Measurements from ENCODE around the gene KDM4C. TPM values are rescaled to one million over a fixed set of nuclear protein-coding genes. Genes with fewer than 3 reads are reported as not detected.

The KDM4C gene
- polyA plus RNA-seq, 2 of the 4 experiments (the other 2 are of a cell fraction) = 9.6 to 15.6 TPM

DNA sequence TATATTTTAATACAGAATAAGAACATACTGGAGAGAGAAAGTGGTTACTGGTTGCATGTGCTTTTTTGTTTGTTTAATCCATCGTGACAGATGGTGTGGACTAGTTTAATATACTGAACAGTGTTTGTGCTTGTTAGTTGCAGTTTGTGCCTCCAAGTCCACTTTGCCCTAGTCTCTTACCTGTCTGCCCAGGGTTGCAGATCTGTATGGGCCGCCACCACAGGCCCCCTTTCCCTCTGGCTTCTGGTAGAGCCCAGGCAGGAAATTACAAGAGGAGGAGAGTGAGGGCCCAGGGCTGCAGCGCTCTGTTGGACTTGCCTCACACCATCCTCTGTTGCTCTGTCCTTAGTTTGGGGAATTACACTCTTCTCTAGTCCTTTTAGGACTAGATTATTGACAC is 166.4 kb downstream of the KDM4C start:
- no peaks in the 10 kb centered on the region for H3K4me1 ChIP-seq
- WGBS (ENCODE audit: missing lambda C conversion rate) = 87% methylated on average over 3 of the region's 3 CpGs
- FAIRE-seq (no peak), ATAC-seq (no peak), DNase-seq (ENCODE audit: low read depth in 1 of 2, low spot score in 1 of 2) (no peak)
- no peak overlapping the region for H3K4me3 ChIP-seq
- TF ChIP-seq CHD2 (IDR thresholded peaks at IDR 0.05; ENCODE audit: low read length, partially characterized antibody) = no peak
- TF ChIP-seq, protein P1, sequence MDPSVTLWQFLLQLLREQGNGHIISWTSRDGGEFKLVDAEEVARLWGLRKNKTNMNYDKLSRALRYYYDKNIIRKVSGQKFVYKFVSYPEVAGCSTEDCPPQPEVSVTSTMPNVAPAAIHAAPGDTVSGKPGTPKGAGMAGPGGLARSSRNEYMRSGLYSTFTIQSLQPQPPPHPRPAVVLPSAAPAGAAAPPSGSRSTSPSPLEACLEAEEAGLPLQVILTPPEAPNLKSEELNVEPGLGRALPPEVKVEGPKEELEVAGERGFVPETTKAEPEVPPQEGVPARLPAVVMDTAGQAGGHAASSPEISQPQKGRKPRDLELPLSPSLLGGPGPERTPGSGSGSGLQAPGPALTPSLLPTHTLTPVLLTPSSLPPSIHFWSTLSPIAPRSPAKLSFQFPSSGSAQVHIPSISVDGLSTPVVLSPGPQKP (IDR thresholded peaks at IDR 0.05; ENCODE audit: low read depth, low read length) = no peak
- TF ChIP-seq, protein P2, sequence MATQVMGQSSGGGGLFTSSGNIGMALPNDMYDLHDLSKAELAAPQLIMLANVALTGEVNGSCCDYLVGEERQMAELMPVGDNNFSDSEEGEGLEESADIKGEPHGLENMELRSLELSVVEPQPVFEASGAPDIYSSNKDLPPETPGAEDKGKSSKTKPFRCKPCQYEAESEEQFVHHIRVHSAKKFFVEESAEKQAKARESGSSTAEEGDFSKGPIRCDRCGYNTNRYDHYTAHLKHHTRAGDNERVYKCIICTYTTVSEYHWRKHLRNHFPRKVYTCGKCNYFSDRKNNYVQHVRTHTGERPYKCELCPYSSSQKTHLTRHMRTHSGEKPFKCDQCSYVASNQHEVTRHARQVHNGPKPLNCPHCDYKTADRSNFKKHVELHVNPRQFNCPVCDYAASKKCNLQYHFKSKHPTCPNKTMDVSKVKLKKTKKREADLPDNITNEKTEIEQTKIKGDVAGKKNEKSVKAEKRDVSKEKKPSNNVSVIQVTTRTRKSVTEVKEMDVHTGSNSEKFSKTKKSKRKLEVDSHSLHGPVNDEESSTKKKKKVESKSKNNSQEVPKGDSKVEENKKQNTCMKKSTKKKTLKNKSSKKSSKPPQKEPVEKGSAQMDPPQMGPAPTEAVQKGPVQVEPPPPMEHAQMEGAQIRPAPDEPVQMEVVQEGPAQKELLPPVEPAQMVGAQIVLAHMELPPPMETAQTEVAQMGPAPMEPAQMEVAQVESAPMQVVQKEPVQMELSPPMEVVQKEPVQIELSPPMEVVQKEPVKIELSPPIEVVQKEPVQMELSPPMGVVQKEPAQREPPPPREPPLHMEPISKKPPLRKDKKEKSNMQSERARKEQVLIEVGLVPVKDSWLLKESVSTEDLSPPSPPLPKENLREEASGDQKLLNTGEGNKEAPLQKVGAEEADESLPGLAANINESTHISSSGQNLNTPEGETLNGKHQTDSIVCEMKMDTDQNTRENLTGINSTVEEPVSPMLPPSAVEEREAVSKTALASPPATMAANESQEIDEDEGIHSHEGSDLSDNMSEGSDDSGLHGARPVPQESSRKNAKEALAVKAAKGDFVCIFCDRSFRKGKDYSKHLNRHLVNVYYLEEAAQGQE (IDR thresholded peaks at IDR 0.05) = no peak
- TF ChIP-seq NPAS2 (CRISPR knock-in tag; IDR thresholded peaks at IDR 0.05; ENCODE audit: borderline replicate concordance) = no peak
- TF ChIP-seq EHMT2 (IDR thresholded peaks at IDR 0.05; ENCODE audit: low read depth) = no peak
- TF ChIP-seq HOXB5 (CRISPR knock-in tag; IDR thresholded peaks at IDR 0.05) = no peak
- no peak for TF ChIP-seq ZSCAN20 (CRISPR knock-in tag; IDR thresholded peaks at IDR 0.05)
- no peak for TF ChIP-seq TFCP2L1 (CRISPR knock-in tag; IDR thresholded peaks at IDR 0.05)
- no peak for TF ChIP-seq ESRRA (IDR thresholded peaks at IDR 0.05; ENCODE audit: borderline replicate concordance, low read length)
- no peak for TF ChIP-seq CEBPB (IDR thresholded peaks at IDR 0.05)
- TF ChIP-seq KDM1A (IDR thresholded peaks at IDR 0.05; ENCODE audit: low read depth) = no peak
- no peak for TF ChIP-seq POLR2A (IDR thresholded peaks at IDR 0.05; ENCODE audit: low read length)
- CTCF ChIA-PET = no interaction called here
- POLR2A ChIA-PET = no interaction called here
- H3K9me3 ChIP-seq = no peaks in the 10 kb centered on the region
- no peak overlapping the region for H3K4me2 ChIP-seq
- no peak overlapping the region for H3K27ac ChIP-seq

DNA sequence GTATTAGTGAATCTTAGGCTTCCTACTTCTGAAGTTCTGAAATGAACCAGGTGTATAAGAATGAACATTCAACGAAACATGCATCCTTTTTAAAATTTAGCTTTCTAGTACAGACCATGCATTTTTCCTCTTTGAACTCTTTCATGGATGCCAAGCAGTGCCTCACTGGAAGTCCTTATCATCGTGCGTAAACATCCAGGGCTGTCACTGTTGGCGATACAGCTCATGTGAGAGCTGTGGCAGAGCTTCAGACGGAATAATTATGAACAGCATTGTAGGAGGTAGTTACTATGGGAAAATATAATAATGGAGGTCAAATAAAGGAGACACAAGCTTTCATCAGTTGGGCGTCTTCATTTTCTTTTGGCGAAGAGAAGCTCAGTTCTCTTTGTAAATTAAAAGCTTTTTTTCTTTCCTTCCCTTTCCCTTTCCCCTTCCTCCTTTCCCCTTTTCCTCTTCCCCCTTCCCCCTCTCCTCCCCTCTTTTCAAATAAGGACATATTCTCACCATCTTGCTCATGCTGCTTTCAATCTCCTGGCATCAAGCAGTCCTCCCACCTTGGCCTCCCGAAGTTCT is 167.3 kb downstream of the KDM4C start:
- Histone ChIP-seq H3K4me1 (no peaks in the 10 kb centered on the region), H3K4me2 (no peak overlapping the region), H3K27ac (no peak overlapping the region), H3K4me3 (no peak overlapping the region), H3K9me3 (no peaks in the 10 kb centered on the region)
- TF ChIP-seq MAFK (IDR thresholded peaks at IDR 0.05; ENCODE audit: partially characterized antibody) = no peak
- TF ChIP-seq, protein P2 (IDR thresholded peaks at IDR 0.05) = no peak
- no peak for TF ChIP-seq EP300 (IDR thresholded peaks at IDR 0.05)
- TF ChIP-seq EHMT2 (IDR thresholded peaks at IDR 0.05; ENCODE audit: low read depth) = no peak
- TF ChIP-seq ZSCAN20 (CRISPR knock-in tag; IDR thresholded peaks at IDR 0.05) = no peak
- no peak for TF ChIP-seq SREBF2 (IDR thresholded peaks at IDR 0.05)
- no peak for TF ChIP-seq HOXB5 (CRISPR knock-in tag; IDR thresholded peaks at IDR 0.05)
- no peak for TF ChIP-seq MAZ (IDR thresholded peaks at IDR 0.05; ENCODE audit: borderline replicate concordance, low read depth, low read length)
- no peak for TF ChIP-seq GATA3 (IDR thresholded peaks at IDR 0.05; ENCODE audit: borderline replicate concordance)
- no peak for TF ChIP-seq KDM1A (IDR thresholded peaks at IDR 0.05; ENCODE audit: low read depth)
- TF ChIP-seq RFX5 (IDR thresholded peaks at IDR 0.05) = no peak
- no peak for TF ChIP-seq ZNF302 (CRISPR knock-in tag; IDR thresholded peaks at IDR 0.05)
- TF ChIP-seq, protein P3, sequence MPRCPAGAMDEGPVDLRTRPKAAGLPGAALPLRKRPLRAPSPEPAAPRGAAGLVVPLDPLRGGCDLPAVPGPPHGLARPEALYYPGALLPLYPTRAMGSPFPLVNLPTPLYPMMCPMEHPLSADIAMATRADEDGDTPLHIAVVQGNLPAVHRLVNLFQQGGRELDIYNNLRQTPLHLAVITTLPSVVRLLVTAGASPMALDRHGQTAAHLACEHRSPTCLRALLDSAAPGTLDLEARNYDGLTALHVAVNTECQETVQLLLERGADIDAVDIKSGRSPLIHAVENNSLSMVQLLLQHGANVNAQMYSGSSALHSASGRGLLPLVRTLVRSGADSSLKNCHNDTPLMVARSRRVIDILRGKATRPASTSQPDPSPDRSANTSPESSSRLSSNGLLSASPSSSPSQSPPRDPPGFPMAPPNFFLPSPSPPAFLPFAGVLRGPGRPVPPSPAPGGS (IDR thresholded peaks at IDR 0.05) = no peak
- TF ChIP-seq HOXB13 (CRISPR knock-in tag; IDR thresholded peaks at IDR 0.05; ENCODE audit: low read depth) = no peak
- TF ChIP-seq CHD4 (IDR thresholded peaks at IDR 0.05; ENCODE audit: borderline replicate concordance) = no peak
- TF ChIP-seq CBX2 (IDR thresholded peaks at IDR 0.05; ENCODE audit: borderline replicate concordance, low read depth) = no peak
- no peak for TF ChIP-seq RAD21 (conservative IDR thresholded peaks at IDR 0.05 in 1 of 2, IDR thresholded peaks at IDR 0.05 in 1 of 2)
- TF ChIP-seq FOSB (CRISPR knock-in tag; IDR thresholded peaks at IDR 0.05) = no peak
- 87% methylated on average over 8 of the region's 8 CpGs for WGBS (ENCODE audit: missing lambda C conversion rate)
- ChIA-PET CTCF (interaction anchor here (0.7 to 1.1 kb wide), 3 partner anchors 14 to 19 kb away, joined by 3 to 4 read pairs (median 3); no protein-coding TSS in a partner anchor), POLR2A (no interaction called here)
- ATAC-seq = no peak
- FAIRE-seq = no peak
- DNase-seq (ENCODE audit: low read depth in 1 of 2, low spot score in 1 of 2) = no peak

Measured in A549 (cell line).